GM12878 (cell line): ENCODE measurements around the gene ITGB3BP. TPM values are rescaled to one million over a fixed set of nuclear protein-coding genes. Genes with fewer than 3 reads are reported as not detected.

Experiments used
- ATAC-seq: fragments of 200-7000 bp; cut with Tn5 transposase; 3 replicates; pipeline ENCODE4 v1.9.1; 2020; ENCODE audit warnings: mild to moderate bottlenecking, moderate library complexity
- BruUV-seq: library from RNA; stranded (reverse); fragments of 400-500 nt; replicated peaks from 2 replicates; lab custom pipeline; 2021; lab: Mats Ljungman, UMichigan
- CTCF ChIA-PET: fragments of 300-600 bp; sonication (Branson Sonifier 250); formaldehyde crosslinking; extraction: SDS; loops from one replicate; lab custom pipeline; 2021; ENCODE audit warnings: inconsistent platforms; lab: Yijun Ruan, JAX
- POLR2A ChIA-PET: fragments of 350-600 bp; formaldehyde crosslinking; extraction: SDS; loops from one replicate; lab custom pipeline; 2021; ENCODE audit warnings: inconsistent platforms; lab: Charles Lee
- RAD21 ChIA-PET: fragments of 300-600 bp; sonication (Branson Sonifier 250); formaldehyde crosslinking; loops from one replicate; lab custom pipeline; 2023; ENCODE audit warnings: antibody characterized with exemption; ENCODE audit not compliant: unreplicated experiment; lab: Charles Lee
- SMC1A ChIA-PET: fragments of 300-600 bp; sonication (Branson Sonifier 250); formaldehyde crosslinking; loops from one replicate; lab custom pipeline; 2023; ENCODE audit not compliant: unreplicated experiment, uncharacterized antibody; lab: Charles Lee
- DNase-seq: peaks from one replicate; pipeline ENCODE4 v3.0.0-alpha.2; 2011; ENCODE audit warnings: low read depth, low spot score
- FAIRE-seq: peaks from 3 replicates; lab custom pipeline; 2011; peaks lifted over from hg19 to GRCh38; lab: Jason Lieb, UNC
- H2AFZ ChIP-seq: 2 replicates; pipeline ENCODE4 v1.6.0; 2011; ENCODE audit warnings: low read depth, low read length, control low read depth; ENCODE audit not compliant: control insufficient read depth
- H3K27ac ChIP-seq: 2 replicates; pipeline ENCODE4 v1.5.1; 2011; ENCODE audit warnings: control low read depth; ENCODE audit not compliant: control insufficient read depth, insufficient read depth
- H3K27me3 ChIP-seq, 2 experiments: replicated peaks in 1 of 2; 2 replicates each; pipeline versions ENCODE4 v1.6.0 to v1.6.1; 2011; ENCODE audit warnings: low read length in 1 of 2; ENCODE audit not compliant: control insufficient read depth in 2 of 2, insufficient read depth in 2 of 2
- H3K36me3 ChIP-seq, 2 experiments: 2 replicates each; pipeline ENCODE4 v1.5.1; 2011; ENCODE audit warnings: low read length in 1 of 2; ENCODE audit not compliant: control insufficient read depth in 2 of 2, insufficient read depth in 2 of 2
- H3K4me1 ChIP-seq: 2 replicates; pipeline ENCODE4 v1.6.1; 2011; ENCODE audit warnings: mild to moderate bottlenecking, low read length, moderate library complexity, mixed read lengths; ENCODE audit not compliant: control insufficient read depth, insufficient read depth
- H3K4me2 ChIP-seq: 2 replicates; pipeline ENCODE4 v1.6.0; 2011; ENCODE audit warnings: control low read depth; ENCODE audit not compliant: control insufficient read depth, insufficient read depth
- H3K4me3 ChIP-seq: fragments of 200-600 bp; sonication (generic); 2 replicates; pipeline ENCODE4 v1.5.1; 2016
- H3K79me2 ChIP-seq: 2 replicates; pipeline ENCODE4 v1.6.0; 2011; ENCODE audit warnings: low read length; ENCODE audit not compliant: control insufficient read depth, insufficient read depth
- H3K9ac ChIP-seq: 2 replicates; pipeline ENCODE4 v1.8.0; 2011; ENCODE audit warnings: low read length, control low read depth, mixed read lengths; ENCODE audit not compliant: control insufficient read depth, insufficient read depth
- H3K9me3 ChIP-seq: replicated peaks from 3 replicates; pipeline ENCODE4 v1.5.1; 2011; ENCODE audit warnings: mild to moderate bottlenecking, low read length; ENCODE audit not compliant: control insufficient read depth, insufficient read depth
- H4K20me1 ChIP-seq: 2 replicates; pipeline ENCODE4 v1.6.0; 2011; ENCODE audit not compliant: control insufficient read depth, insufficient read depth
- E2F4 ChIP-seq: IDR thresholded peaks from 2 replicates; pipeline ENCODE4 v1.6.1; 2012; ENCODE audit warnings: low read depth, low read length, improper control_type of control experiment
- HSF1 ChIP-seq: fragments of 150-350 bp; IDR thresholded peaks from 2 replicates; pipeline ENCODE4 v1.6.1; 2014; ENCODE audit warnings: mild to moderate bottlenecking, low read depth, low read length
- IKZF1 ChIP-seq: fragments of 450-650 bp; conservative IDR thresholded peaks from 2 replicates; pipeline ENCODE4 v1.6.1; 2017; ENCODE audit warnings: antibody characterized with exemption, mild to moderate bottlenecking
- JUND ChIP-seq: IDR thresholded peaks from 2 replicates; pipeline ENCODE4 v1.6.1; 2012; ENCODE audit warnings: low read depth, mild to moderate bottlenecking, low read length, improper control_type of control experiment, moderate library complexity
- KAT2A ChIP-seq: conservative IDR thresholded peaks from 2 replicates; pipeline ENCODE4 v1.6.1; 2011; ENCODE audit warnings: low read depth, low read length; ENCODE audit not compliant: control insufficient read depth
- NBN ChIP-seq: fragments of 450-650 bp; IDR thresholded peaks from 2 replicates; pipeline ENCODE4 v1.6.1; 2016
- NR2F1 ChIP-seq: fragments of 450-650 bp; conservative IDR thresholded peaks from 2 replicates; pipeline ENCODE4 v1.6.1; 2017; ENCODE audit warnings: mild to moderate bottlenecking
- SREBF1 ChIP-seq: IDR thresholded peaks from 2 replicates; pipeline ENCODE4 v1.6.1; 2012; ENCODE audit warnings: mild to moderate bottlenecking, low read length
- TCF7 ChIP-seq: IDR thresholded peaks from 2 replicates; pipeline ENCODE4 v1.6.1; 2014; ENCODE audit warnings: antibody characterized with exemption, borderline replicate concordance
- ZBTB11 ChIP-seq: fragments of 450-650 bp; formaldehyde crosslinking; IDR thresholded peaks from 2 replicates; pipeline ENCODE4 v1.5.0; 2022; ENCODE audit warnings: mild to moderate bottlenecking, missing genetic modification characterization
- ZBTB4 ChIP-seq: fragments of 450-650 bp; formaldehyde crosslinking; IDR thresholded peaks from 2 replicates; pipeline ENCODE4 v1.4.0; 2022; ENCODE audit warnings: mild to moderate bottlenecking, moderate library complexity
- WGBS: methylation state at CpG from one replicate; pipeline ENCODE4 v1.1.6; 2016; ENCODE audit warnings: low lambda C conversion rate; ENCODE audit not compliant: insufficient replicate concordance, insufficient coverage; ENCODE audit errors: missing lambda C conversion rate; 5-methylcytosine and 5-hydroxymethylcytosine counted together
- in situ Hi-C: fragments of 300-500 bp; cut with MboI; formaldehyde crosslinking; loops from 9 replicates; pipeline ENCODE4 v1.14.3; 2018; ENCODE audit warnings: mixed read lengths
- intact Hi-C: fragments of 100-400 bp; cut with micrococcal nuclease; formaldehyde crosslinking; loops from one replicate; pipeline ENCODE4 v1.14.2; 2022; ENCODE audit not compliant: unreplicated experiment
- polyA plus RNA-seq, 11 experiments: library from polyadenylated mRNA; depleted of rRNA in 4 of 11; unstranded in 6 of 11; stranded (reverse) in 5 of 11; fragments of >200 nt; fragmentation: Nextera tagmentation in 4 of 11; fragmentation: Illumina TruSeq in 1 of 11; extraction: Ambion mirVana in 4 of 11; extraction: Trizol in 1 of 11; gene quantifications; 1 replicate in 1 of 11; 2 replicates in 10 of 11; pipeline versions ENCODE4 v1.2.1 to v1.2.3, GENCODE V29; 2011 to 2016; ENCODE audit warnings: inconsistent platforms in 2 of 11, missing spikeins in 2 of 11, low read depth in 1 of 11
- total RNA-seq, 4 experiments: library from RNA; depleted of rRNA in 3 of 4; stranded (reverse); fragments of >200 nt in 3 of 4; fragmentation: Illumina TruSeq in 1 of 4; extraction: Trizol in 1 of 4; gene quantifications; 2 replicates each; pipeline versions ENCODE4 v1.2.1 to v1.2.3, GENCODE V29; 2013 to 2021

The ITGB3BP gene
- total and polyA plus RNA-seq, 10 of the 15 experiments (the other 5 are each of a cell fraction or from before 2014, with no cell fraction given) = 39.2 to 86.2 (median 61.8) TPM

GRCh38 chr1:63463248-63463647 is 59.8 kb downstream of the ITGB3BP start:
- FAIRE-seq = no peak
- no peaks in the 10 kb centered on the region for H4K20me1 ChIP-seq
- no peak for DNase-seq
- no peak overlapping the region for H2AFZ ChIP-seq
- RAD21 ChIA-PET = no interaction called here
- H3K79me2 ChIP-seq = no peaks in the 10 kb centered on the region
- POLR2A ChIA-PET = interaction anchor here (0.7 kb wide), 1 partner anchor 42 kb away, joined by 4 read pairs; no protein-coding TSS in a partner anchor
- no peaks in the 10 kb centered on the region for H3K27me3 ChIP-seq
- no peaks in the 10 kb centered on the region; a peak in 1 of 4 replicates for H3K36me3 ChIP-seq
- H3K4me1 ChIP-seq = no peaks in the 10 kb centered on the region
- H3K9ac ChIP-seq = no peak overlapping the region
- no peak for ATAC-seq
- H3K4me2 ChIP-seq = no peak overlapping the region
- no peak overlapping the region for H3K27ac ChIP-seq
- SMC1A ChIA-PET = no interaction called here
- in situ Hi-C loops (no loop called here), intact Hi-C loops (no loop called here)
- H3K9me3 ChIP-seq = peaks cover 3% of the 10 kb centered on the region; the same call in 2 of the 3 replicates
- H3K4me3 ChIP-seq = no peak overlapping the region
- WGBS = 78% methylated on average over 3 of the region's 3 CpGs
- BruUV-seq = no TSS peak
- CTCF ChIA-PET = no interaction called here
- TF ChIP-seq E2F4 (no peak), IKZF1 (no peak), SREBF1 (no peak), TCF7 (no peak), ZBTB4 (CRISPR knock-in tag) (no peak), NBN (no peak), HSF1 (no peak), JUND (no peak), ZBTB11 (CRISPR knock-in tag) (no peak), KAT2A (no peak), NR2F1 (no peak)
